NT2/D1 (cell line): ENCODE data around the gene LRWD1.

Experiments
- DNase-seq: peaks from one replicate; pipeline ENCODE4 v3.0.0-alpha.2; 2011; ENCODE audit warnings: low read depth, low spot score
- H3K27me3 ChIP-seq: 2 replicates; pipeline ENCODE4 v1.6.0; 2011; ENCODE audit warnings: mild to moderate bottlenecking; ENCODE audit not compliant: insufficient read length, insufficient read depth
- H3K36me3 ChIP-seq: 2 replicates; pipeline ENCODE4 v1.6.1; 2011; ENCODE audit warnings: mild to moderate bottlenecking, low read length, mixed read lengths; ENCODE audit not compliant: insufficient read depth, insufficient read length
- H3K4me1 ChIP-seq: 2 replicates; pipeline ENCODE4 v1.5.1; 2011; ENCODE audit not compliant: insufficient read depth, insufficient read length
- H3K4me3 ChIP-seq: 2 replicates; pipeline ENCODE4 v1.5.1; 2011; ENCODE audit warnings: low read depth; ENCODE audit not compliant: insufficient read length
- H3K9ac ChIP-seq: 2 replicates; pipeline ENCODE4 v1.6.0; 2011; ENCODE audit warnings: low read depth; ENCODE audit not compliant: insufficient read length
- H3K9me3 ChIP-seq: 2 replicates; pipeline ENCODE4 v1.5.1; 2011; ENCODE audit warnings: mild to moderate bottlenecking, low read length; ENCODE audit not compliant: insufficient read depth
- SUZ12 ChIP-seq: IDR thresholded peaks from 2 replicates; pipeline ENCODE4 v1.6.1; 2011; ENCODE audit not compliant: insufficient read length, insufficient read depth; ENCODE audit errors: extremely low read depth
- YY1 ChIP-seq: IDR thresholded peaks from 2 replicates; pipeline ENCODE4 v1.6.1; 2011; ENCODE audit not compliant: insufficient read length, insufficient read depth
- ZNF274 ChIP-seq: IDR thresholded peaks from 2 replicates; pipeline ENCODE4 v1.6.1; 2011; ENCODE audit warnings: mild to moderate bottlenecking, low read depth, low read length

The LRWD1 gene

GRCh38 chr7:102432442-102433218 lies 32.2 kb upstream of the LRWD1 start:
- TF ChIP-seq SUZ12 (no peak), YY1 (no peak), ZNF274 (no peak)
- no peak for DNase-seq
- Histone ChIP-seq H3K27me3 (no peaks in the 10 kb centered on the region), H3K9me3 (no peaks in the 10 kb centered on the region), H3K4me3 (peak overlapping the region; percentile 40), H3K9ac (peak overlapping the region; percentile 64), H3K36me3 (peaks cover 6% of the 10 kb centered on the region), H3K4me1 (peaks cover 9% of the 10 kb centered on the region)

- Histone ChIP-seq H3K4me3 (peak within 1 kb of the TSS; percentile 68), H3K27me3 (no peaks in the 10 kb centered on the region), H3K9me3 (no peaks in the 10 kb centered on the region), H3K4me1 (peaks cover 9% of the 10 kb centered on the region), H3K36me3 (peaks cover 10% of the 10 kb centered on the region), H3K9ac (peak within 1 kb of the TSS; percentile 80)
- no peak for TF ChIP-seq ZNF274
- no peak for TF ChIP-seq SUZ12
- TF ChIP-seq YY1, result no peak
- DNase-seq, result no peak
Observed at GRCh38 chr7:102433219-102434038, 31.4 kb upstream of the LRWD1 start, which contains the start of gene ORAI2. Gene ORAI2 (plus strand): TSS chr7:102433575. CDS start chr7:102438957, 5,382 bp downstream.

- Histone ChIP-seq H3K4me3 (peak overlapping the region; percentile 68), H3K27me3 (no peaks in the 10 kb centered on the region), H3K36me3 (peaks cover 15% of the 10 kb centered on the region), H3K9ac (peak overlapping the region; percentile 80), H3K4me1 (peaks cover 9% of the 10 kb centered on the region), H3K9me3 (no peaks in the 10 kb centered on the region)
- TF ChIP-seq ZNF274 (no peak), SUZ12 (no peak), YY1 (no peak)
- no peak for DNase-seq
Observed at GRCh38 chr7:102434039-102434486, 30.7 kb upstream of the LRWD1 start.

- Histone ChIP-seq H3K9me3 (no peaks in the 10 kb centered on the region), H3K36me3 (peaks cover 20% of the 10 kb centered on the region), H3K9ac (no peak overlapping the region), H3K27me3 (no peaks in the 10 kb centered on the region), H3K4me1 (peaks cover 7% of the 10 kb centered on the region), H3K4me3 (no peak overlapping the region)
- TF ChIP-seq SUZ12 (no peak), ZNF274 (no peak), YY1 (no peak)
- DNase-seq, result no peak
Observed at GRCh38 chr7:102436118-102436517, 28.7 kb upstream of the LRWD1 start.

- peak; percentile 87 for DNase-seq
Observed at GRCh38 chr7:102439963-102440795, 24.6 kb upstream of the LRWD1 start.

GRCh38 chr7:102444961-102445673 lies 19.7 kb upstream of the LRWD1 start:
- Histone ChIP-seq H3K36me3 (peaks cover 37% of the 10 kb centered on the region), H3K27me3 (no peaks in the 10 kb centered on the region), H3K4me1 (peaks cover 8% of the 10 kb centered on the region), H3K9ac (no peak overlapping the region), H3K4me3 (no peak overlapping the region), H3K9me3 (no peaks in the 10 kb centered on the region)
- no peak for TF ChIP-seq ZNF274
- DNase-seq, result no peak

More at GRCh38 chr7:102439963-102440795, 24.6 kb upstream of the LRWD1 start:
- H3K27me3 ChIP-seq, result no peaks in the 10 kb centered on the region
- no peak overlapping the region for H3K9ac ChIP-seq
- no peak for TF ChIP-seq ZNF274
- H3K36me3 ChIP-seq, result peaks cover 35% of the 10 kb centered on the region
- H3K4me3 ChIP-seq, result no peak overlapping the region
- H3K4me1 ChIP-seq, result no peaks in the 10 kb centered on the region
- no peaks in the 10 kb centered on the region for H3K9me3 ChIP-seq

- TF ChIP-seq SUZ12 (no peak), YY1 (no peak), ZNF274 (no peak)
Observed at GRCh38 chr7:102445674-102446071, 19.1 kb upstream of the LRWD1 start.

More at GRCh38 chr7:102445674-102446071, 19.1 kb upstream of the LRWD1 start:
- peaks cover 8% of the 10 kb centered on the region for H3K4me1 ChIP-seq
- no peaks in the 10 kb centered on the region for H3K9me3 ChIP-seq
- no peaks in the 10 kb centered on the region for H3K27me3 ChIP-seq
- no peak overlapping the region for H3K9ac ChIP-seq
- H3K36me3 ChIP-seq, result peaks cover 37% of the 10 kb centered on the region
- DNase-seq, result no peak
- H3K4me3 ChIP-seq, result no peak overlapping the region
